Fibroblast of skin of right quadriceps (primary cell): Measurements from ENCODE around the gene IQCE.

Experiments
- DNase-seq: peaks from one replicate; pipeline ENCODE4 v3.0.0-alpha.2; 2013

Gene IQCE

GRCh38 chr7:2649991-2650390, 91.2 kb downstream of the IQCE start:
- no peak for DNase-seq

GRCh38 chr7:2650451-2650850, 91.7 kb downstream of the IQCE start:
- no peak for DNase-seq

DNA sequence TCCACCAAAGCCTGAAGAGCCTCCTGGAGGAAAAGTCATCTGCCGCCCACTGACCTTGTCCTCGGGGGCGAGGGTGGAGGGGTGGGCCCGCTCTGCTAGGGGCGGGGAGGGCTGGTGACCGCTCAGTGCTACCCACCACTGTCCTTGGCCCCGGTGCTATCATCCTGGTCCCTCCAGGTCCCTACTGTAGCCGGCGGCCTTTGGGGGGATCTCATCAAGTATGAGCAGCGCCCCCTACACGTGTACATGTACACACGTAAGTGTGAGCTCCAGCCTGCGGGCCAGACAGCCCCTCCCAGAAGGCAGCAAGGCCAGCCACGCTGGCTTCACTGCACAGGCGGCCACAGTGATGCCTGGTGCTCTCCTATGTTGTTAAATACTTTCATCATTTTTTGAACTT, 92.6 kb downstream of the IQCE start:
- DNase-seq: no peak

DNA sequence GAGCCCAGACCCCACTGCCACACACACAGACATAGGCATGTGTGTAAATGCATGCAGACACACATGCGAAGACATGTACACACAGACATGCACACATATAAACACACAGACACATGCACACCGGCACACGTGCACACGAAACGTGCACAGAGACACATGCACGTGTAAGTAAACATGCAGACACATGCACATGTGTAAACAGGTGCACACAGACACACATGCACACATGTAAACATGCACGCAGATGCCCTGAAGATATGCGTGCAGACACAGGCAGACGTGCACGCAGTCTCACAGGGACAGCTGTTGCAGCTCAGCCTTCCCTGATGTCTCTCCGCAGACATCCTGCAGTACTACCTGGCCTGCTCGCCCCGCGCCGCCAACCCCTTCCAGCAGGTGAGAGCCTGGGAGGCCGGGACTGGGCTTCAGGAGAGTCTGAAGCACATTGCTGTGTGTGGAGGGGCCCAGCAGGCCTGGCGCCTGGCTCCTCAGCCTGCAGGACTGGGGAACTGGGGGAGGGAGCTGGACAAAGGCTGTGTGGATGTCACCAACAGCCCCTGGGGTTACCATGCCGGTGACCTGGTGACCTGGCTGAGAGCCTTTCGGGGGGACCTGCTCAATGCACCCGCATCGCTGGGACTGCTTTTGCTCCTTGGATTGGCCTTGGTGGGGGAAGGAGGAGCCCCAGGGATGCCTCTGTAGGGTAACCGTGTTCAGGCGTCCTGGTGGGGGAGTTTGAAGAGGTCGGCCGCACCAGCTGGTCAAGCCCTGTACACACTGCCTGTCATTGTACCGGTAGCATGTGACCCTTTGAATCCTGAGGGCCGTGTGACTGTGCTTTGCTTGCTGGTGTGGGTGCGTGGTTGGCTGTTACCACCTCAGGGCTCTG, 93.3 kb downstream of the IQCE start:
- DNase-seq: no peak

- no peak for DNase-seq
Observed at GRCh38 chr7:2652736-2653060, 93.9 kb downstream of the IQCE start.

- no peak for DNase-seq
Observed at GRCh38 chr7:2654059-2654458, 95.3 kb downstream of the IQCE start.

DNA sequence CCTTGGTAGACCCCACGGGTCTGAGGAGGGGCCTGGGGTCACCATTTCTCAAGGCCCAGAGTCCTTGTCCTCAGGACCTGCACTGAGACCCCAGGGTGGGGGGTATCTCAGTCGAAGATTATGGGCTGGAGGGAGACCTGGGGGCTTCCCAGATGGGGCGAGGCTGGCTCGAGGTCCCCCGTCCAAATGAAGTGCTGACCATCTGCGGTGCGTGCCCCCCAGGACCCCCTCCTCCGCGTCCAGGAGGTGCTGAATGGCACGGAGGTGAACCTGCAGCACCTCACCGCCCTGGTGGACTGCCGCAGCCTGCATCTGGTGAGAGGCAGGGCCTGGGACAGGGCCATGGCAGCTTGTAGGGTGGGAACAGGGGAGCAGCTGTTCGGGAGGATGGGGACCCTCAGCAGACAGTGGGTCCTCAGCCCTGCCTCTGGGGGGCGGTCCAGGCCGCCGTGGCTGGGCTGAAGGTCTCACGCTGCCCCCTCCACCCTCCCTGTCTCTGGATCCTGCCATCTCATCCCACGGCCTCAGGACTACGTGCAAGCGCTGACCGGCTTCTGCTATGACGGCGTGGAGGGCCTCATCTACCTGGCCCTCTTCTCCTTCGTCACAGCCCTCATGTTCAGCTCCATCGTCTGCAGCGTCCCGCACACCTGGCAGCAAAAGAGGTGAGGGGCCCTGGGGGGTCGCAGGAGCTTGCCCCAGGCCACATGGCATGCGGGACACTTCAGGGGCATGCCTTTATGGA, 97.3 kb downstream of the IQCE start:
- no peak for DNase-seq

GRCh38 chr7:2657208-2657607, 98.4 kb downstream of the IQCE start:
- DNase-seq: no peak

GRCh38 chr7:2657920-2658671, 99.3 kb downstream of the IQCE start:
- no peak for DNase-seq

- DNase-seq: no peak
Observed at GRCh38 chr7:2658941-2659340, 100.2 kb downstream of the IQCE start.

DNA sequence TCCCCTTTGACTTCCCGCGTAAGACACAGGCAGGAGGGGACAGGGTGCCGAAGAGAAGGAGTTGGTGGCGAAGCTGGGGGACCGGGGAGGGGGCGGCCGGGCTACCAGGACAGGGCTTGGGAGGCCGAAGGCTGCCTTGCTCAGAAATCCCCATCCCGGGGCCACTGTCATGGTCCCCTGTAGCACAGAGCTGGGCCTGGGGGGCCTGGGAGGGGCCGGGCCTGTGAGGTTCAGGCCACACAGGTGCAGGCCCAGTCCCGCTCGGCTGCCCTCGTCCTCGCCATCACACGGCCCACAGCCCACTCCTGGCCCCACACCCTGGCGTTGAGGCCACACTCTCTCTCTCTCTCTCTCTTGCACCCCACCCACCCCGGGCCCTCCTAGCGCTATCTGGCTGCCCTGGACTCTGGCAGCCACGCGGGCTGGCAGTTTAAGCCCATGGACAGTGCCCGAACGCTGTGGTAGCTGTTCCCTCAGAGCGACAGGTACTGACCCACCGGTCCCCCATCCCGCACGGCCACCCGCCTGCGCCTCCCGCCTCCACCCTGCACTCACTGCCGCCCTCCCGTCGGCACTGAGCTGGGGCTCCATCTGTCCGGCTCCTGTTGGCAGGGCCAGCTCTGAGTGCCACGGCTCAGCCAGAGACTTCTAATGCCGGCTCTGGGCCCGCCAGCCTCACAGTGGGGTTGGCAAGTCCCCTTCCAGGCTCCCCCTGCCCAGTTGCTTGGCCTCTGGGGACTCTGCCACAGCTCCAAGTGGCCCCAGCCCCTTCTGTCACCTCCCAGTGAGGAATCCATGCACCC, 101.0 kb downstream of the IQCE start:
- DNase-seq: no peak

- DNase-seq: no peak
Observed at GRCh38 chr7:2660359-2661095, 101.7 kb downstream of the IQCE start.

DNA sequence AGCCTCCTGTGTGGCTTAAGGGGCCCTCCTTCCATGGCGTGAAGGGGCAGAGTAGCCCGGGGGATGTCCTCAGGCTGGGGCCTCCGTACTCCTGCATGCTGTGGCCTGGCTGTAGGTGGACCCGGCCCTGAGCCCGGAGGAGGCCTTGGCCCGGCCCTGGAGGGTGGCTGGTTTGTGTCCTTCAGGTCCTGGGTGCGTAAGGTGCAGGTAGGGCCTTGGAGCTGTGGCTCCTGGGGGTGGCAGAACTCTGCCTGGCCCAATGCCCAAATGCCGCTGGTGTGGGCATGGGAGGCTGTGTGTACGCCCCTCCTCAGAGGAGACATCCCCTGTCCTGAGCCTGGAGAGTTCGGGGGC, 102.3 kb downstream of the IQCE start:
- DNase-seq: no peak

- no peak for DNase-seq
Observed at GRCh38 chr7:2661602-2662272, 103.0 kb downstream of the IQCE start.

DNA sequence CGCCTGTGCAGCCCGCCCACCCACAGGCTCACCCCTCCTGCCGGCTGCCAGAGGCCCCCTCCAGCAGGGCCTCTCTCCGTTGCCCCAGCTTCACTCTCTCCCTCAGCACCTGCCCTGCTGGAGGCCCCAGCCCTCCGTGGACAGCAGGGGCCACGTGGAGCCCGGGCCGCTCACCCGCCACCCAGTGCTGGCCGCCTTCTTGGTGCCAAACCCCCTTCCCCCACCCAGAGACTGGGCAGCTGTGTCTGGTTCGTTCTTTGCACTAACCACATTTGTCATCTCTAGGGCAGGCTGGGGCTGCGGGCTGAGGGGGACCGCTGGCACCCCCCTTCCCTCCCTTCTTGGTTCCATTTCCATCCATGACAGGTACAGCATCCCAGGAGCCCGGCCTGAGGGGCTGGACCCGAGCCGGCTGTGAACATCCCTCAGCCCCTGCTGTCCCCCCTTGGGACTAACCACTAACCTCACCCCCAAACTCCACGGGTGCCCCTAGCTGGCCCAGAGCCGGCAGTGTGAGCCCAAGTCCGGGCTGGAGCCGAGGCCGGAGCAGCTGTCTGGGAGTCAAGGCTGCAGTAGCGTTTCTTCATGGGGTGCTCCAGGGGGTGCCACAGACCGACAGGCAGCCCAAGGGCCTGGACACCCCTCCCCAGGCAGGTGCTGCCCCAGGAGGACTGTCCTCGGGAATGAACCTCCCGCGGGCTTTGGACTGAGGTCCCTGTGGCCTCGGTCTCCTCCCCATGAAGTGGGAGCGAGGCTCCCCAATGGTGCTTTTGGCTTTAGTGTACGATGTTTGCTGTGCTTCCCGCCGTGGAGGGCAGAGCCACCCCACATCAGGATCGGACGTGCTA, 103.7 kb downstream of the IQCE start:
- no peak for DNase-seq

DNA sequence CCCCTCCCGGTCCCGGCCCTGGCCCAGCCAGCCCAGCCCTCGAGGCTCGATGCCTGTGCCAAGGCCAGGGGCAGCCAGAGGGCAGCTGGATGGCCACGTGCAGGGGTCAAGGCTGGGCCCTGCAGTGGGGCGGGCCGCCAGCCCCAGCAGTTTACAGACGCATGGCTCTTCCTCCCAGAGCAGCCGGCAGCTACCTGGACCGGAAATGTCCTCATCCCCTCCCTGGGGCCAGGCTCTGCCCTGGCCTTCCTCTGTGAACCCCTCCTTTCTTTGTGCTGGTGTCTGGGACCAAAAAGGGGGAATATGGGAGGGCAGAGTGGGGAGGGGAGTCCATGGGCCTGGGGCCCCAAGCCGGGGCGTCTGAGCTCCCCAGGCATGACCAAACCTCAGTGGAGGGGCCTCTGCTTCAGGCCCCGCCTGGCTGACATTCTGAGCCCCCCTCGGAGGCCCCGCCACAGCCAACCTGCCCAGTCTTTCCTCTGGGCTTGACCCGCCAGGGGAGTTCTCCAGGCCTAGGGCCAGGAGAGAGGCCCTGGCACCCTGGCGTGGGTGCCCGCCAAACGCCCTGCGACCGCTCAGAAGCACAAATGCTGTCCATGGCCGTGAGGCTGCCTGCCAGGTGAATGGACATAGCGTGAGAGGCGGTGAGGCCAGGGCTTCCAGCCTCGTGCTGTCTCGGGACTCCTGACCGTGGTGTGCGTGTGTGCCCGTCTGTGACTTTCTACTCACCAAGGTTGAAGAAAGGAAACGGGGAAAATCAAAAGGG, 104.5 kb downstream of the IQCE start:
- no peak for DNase-seq

- DNase-seq: no peak
Observed at GRCh38 chr7:2663960-2664359, 105.2 kb downstream of the IQCE start.
